ENCODE measurements around the gene VIL1.

The VIL1 gene

GRCh38 chr2:218387369-218388194 lies 31.3 kb upstream of the VIL1 start (continued):
- TF ChIP-seq ZBTB8A (tag by site-specific recombination; IDR thresholded peaks at IDR 0.05) (peak; percentile 64), ZNF391 (tag by site-specific recombination; IDR thresholded peaks at IDR 0.05; ENCODE audit: borderline replicate concordance, low read depth) (no peak), WT1 (tag by site-specific recombination; IDR thresholded peaks at IDR 0.05) (no peak), ZNF214 (tag by site-specific recombination; IDR thresholded peaks at IDR 0.05; ENCODE audit: borderline replicate concordance) (no peak), ZNF132 (tag by site-specific recombination; IDR thresholded peaks at IDR 0.05; ENCODE audit: borderline replicate concordance) (no peak), KLF9 (tag by site-specific recombination; IDR thresholded peaks at IDR 0.05; ENCODE audit: low read depth) (peak; percentile 35; the same call in 1 of the 2 replicates), ZNF121 (tag by site-specific recombination; IDR thresholded peaks at IDR 0.05) (no peak), ZNF155 (tag by site-specific recombination; IDR thresholded peaks at IDR 0.05) (no peak), ZFP69B (tag by site-specific recombination; IDR thresholded peaks at IDR 0.05) (no peak; the same call in 1 of the 2 replicates), ZNF169 (tag by site-specific recombination; IDR thresholded peaks at IDR 0.05) (no peak), ZNF707 (tag by site-specific recombination; IDR thresholded peaks at IDR 0.05) (no peak), ZBTB21 (tag by site-specific recombination; IDR thresholded peaks at IDR 0.05) (peak; percentile 96), ZNF146 (tag by site-specific recombination; IDR thresholded peaks at IDR 0.05) (no peak), ZNF529 (tag by site-specific recombination; IDR thresholded peaks at IDR 0.05; ENCODE audit: insufficient replicate concordance) (no peak), ZNF221 (tag by site-specific recombination; IDR thresholded peaks at IDR 0.05; ENCODE audit: borderline replicate concordance) (no peak), ZNF610 (tag by site-specific recombination; IDR thresholded peaks at IDR 0.05; ENCODE audit: borderline replicate concordance) (no peak), ZNF292 (tag by site-specific recombination; IDR thresholded peaks at IDR 0.05; ENCODE audit: borderline replicate concordance, low read depth) (no peak), ZBTB6 (tag by site-specific recombination; IDR thresholded peaks at IDR 0.05) (no peak), IKZF3 (tag by site-specific recombination; IDR thresholded peaks at IDR 0.05) (peak; percentile 50; the same call in 1 of the 2 replicates), ZNF18 (tag by site-specific recombination; IDR thresholded peaks at IDR 0.05) (no peak), ZNF433 (tag by site-specific recombination; IDR thresholded peaks at IDR 0.05; ENCODE audit: low read depth) (no peak), OSR2 (tag by site-specific recombination; IDR thresholded peaks at IDR 0.05) (peak; percentile 45; the same call in 1 of the 2 replicates), ZXDB (tag by site-specific recombination; IDR thresholded peaks at IDR 0.05) (peak; percentile 73; the same call in 1 of the 2 replicates), ZNF488 (tag by site-specific recombination; IDR thresholded peaks at IDR 0.05) (no peak), ZBTB7A (tag by site-specific recombination; IDR thresholded peaks at IDR 0.05; ENCODE audit: low read depth) (0 out of 2 replicates have a peak, but pooled peaks have one; percentile 41), ZNF518A (tag by site-specific recombination; conservative IDR thresholded peaks at IDR 0.05; ENCODE audit: low read depth) (0 out of 2 replicates have a peak, but pooled peaks have one; percentile 19), ZNF394 (tag by site-specific recombination; IDR thresholded peaks at IDR 0.05; ENCODE audit: borderline replicate concordance) (no peak), ZNF660 (tag by site-specific recombination; IDR thresholded peaks at IDR 0.05) (peak; percentile 81), MEIS1 (CRISPR knock-in tag; IDR thresholded peaks at IDR 0.05; ENCODE audit: borderline replicate concordance) (no peak), SP3 (tag by site-specific recombination; IDR thresholded peaks at IDR 0.05) (peak; percentile 83)
